DMS153 (cell line): ENCODE results near the gene TRAF5.
"Not testable (repeated sequence)": the region's sequence is repeated elsewhere in the genome, so short reads cannot be mapped to it uniquely, and the experiment has no call there.

Source experiments
- DNase-seq: peaks from one replicate; lab custom pipeline; 2025; lab: John Stamatoyannopoulos, UW

Gene TRAF5

GRCh38 chr1:211347077-211347844 is 20.6 kb downstream of the TRAF5 start:
- DNase-seq, result no peak

GRCh38 chr1:211348547-211348946 is 21.9 kb downstream of the TRAF5 start:
- no peak for DNase-seq

GRCh38 chr1:211349741-211350140 is 23.1 kb downstream of the TRAF5 start:
- no peak for DNase-seq

GRCh38 chr1:211352055-211352454 is 25.4 kb downstream of the TRAF5 start:
- DNase-seq, result not testable (repeated sequence)

GRCh38 chr1:211352465-211352864 is 25.8 kb downstream of the TRAF5 start:
- DNase-seq, result no peak

GRCh38 chr1:211352985-211353515 is 26.4 kb downstream of the TRAF5 start:
- DNase-seq, result no peak

- DNase-seq, result no peak
These were observed 27.1 kb downstream of the TRAF5 start for GRCh38 chr1:211353562-211354212.

GRCh38 chr1:211355873-211356272 is 29.2 kb downstream of the TRAF5 start:
- no peak for DNase-seq

- DNase-seq, result no peak
These were observed 30.2 kb downstream of the TRAF5 start for GRCh38 chr1:211356723-211357407.

- DNase-seq, result no peak
These were observed 32.1 kb downstream of the TRAF5 start for GRCh38 chr1:211358685-211359084.

GRCh38 chr1:211359876-211360275 is 33.2 kb downstream of the TRAF5 start:
- DNase-seq, result no peak

- DNase-seq, result no peak
These were observed 34.6 kb downstream of the TRAF5 start for GRCh38 chr1:211361202-211361601.

GRCh38 chr1:211369640-211370039 is 43.0 kb downstream of the TRAF5 start:
- no peak for DNase-seq

- DNase-seq, result no peak
These were observed 44.0 kb downstream of the TRAF5 start for GRCh38 chr1:211370669-211371068.

GRCh38 chr1:211371406-211372105 is 44.9 kb downstream of the TRAF5 start:
- DNase-seq, result no peak

- DNase-seq, result no peak
These were observed 45.8 kb downstream of the TRAF5 start for GRCh38 chr1:211372463-211372862.

GRCh38 chr1:211375146-211375818 is 48.6 kb downstream of the TRAF5 start:
- no peak for DNase-seq

GRCh38 chr1:211375949-211376348 is 49.3 kb downstream of the TRAF5 start:
- no peak for DNase-seq

- no peak for DNase-seq
These were observed 50.3 kb downstream of the TRAF5 start for GRCh38 chr1:211376807-211377470.

- DNase-seq, result no peak
These were observed 51.2 kb downstream of the TRAF5 start for GRCh38 chr1:211377539-211378450.
